ENCODE measurements around the gene FDX1. TPM values are rescaled to one million over a fixed set of nuclear protein-coding genes. Genes with fewer than 3 reads are reported as not detected.

Gene FDX1
- polyA plus RNA-seq, 1 donor, result 32.4 TPM

GRCh38 chr11:110478410-110478809 is 48.7 kb downstream of the FDX1 start:
- H3K27ac ChIP-seq (ENCODE audit: low read length), result no peak overlapping the region
- WGBS (ENCODE audit: insufficient coverage, low lambda C conversion rate), result no CpG with 5 or more reads among the region's 12 CpGs

GRCh38 chr11:110479108-110480101 is 49.7 kb downstream of the FDX1 start:
- H3K27me3 ChIP-seq (ENCODE audit: control insufficient read depth, insufficient read depth, low read length), result no peaks in the 10 kb centered on the region
- H3K4me3 ChIP-seq (ENCODE audit: low read length), result no peak overlapping the region
- no peaks in the 10 kb centered on the region for H3K36me3 ChIP-seq (ENCODE audit: control insufficient read depth, insufficient read depth, low read length)
- DNase-seq, result no peak
- no CpG with 5 or more reads among the region's 5 CpGs for WGBS (ENCODE audit: insufficient coverage, low lambda C conversion rate)
- no peaks in the 10 kb centered on the region for H3K4me1 ChIP-seq (ENCODE audit: control insufficient read depth, insufficient read depth, low read length)
- H3K9me3 ChIP-seq (ENCODE audit: control insufficient read depth, low read depth, low read length), result no peaks in the 10 kb centered on the region
- H3K27ac ChIP-seq (ENCODE audit: low read length), result no peak overlapping the region

More at GRCh38 chr11:110478410-110478809, 48.7 kb downstream of the FDX1 start:
- no peak for DNase-seq
- Histone ChIP-seq H3K9me3 (ENCODE audit: control insufficient read depth, low read depth, low read length) (no peaks in the 10 kb centered on the region), H3K4me3 (ENCODE audit: low read length) (no peak overlapping the region), H3K27me3 (ENCODE audit: control insufficient read depth, insufficient read depth, low read length) (no peaks in the 10 kb centered on the region), H3K4me1 (ENCODE audit: control insufficient read depth, insufficient read depth, low read length) (no peaks in the 10 kb centered on the region), H3K36me3 (ENCODE audit: control insufficient read depth, insufficient read depth, low read length) (no peaks in the 10 kb centered on the region)

DNA sequence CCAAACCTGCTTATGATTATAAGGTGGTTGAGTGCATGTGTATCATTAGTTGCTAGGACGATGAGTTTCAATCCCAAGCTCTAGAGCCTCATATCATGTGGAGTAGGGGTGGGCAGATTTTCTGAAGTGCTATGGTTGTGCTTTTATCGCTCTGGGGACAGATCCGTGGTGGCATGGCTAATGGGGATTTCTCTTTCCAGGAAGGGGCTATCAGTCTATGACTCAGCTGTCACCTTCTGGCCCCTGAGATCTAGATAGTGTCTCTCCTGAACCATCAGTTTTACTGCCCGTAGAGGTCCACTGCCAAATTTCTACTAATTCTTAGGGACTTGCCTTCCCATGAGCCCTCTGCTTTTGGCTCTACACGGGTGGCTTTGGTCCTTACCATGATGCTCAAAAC is 51.8 kb downstream of the FDX1 start:
- no CpG with 5 or more reads among the region's 5 CpGs for WGBS (ENCODE audit: insufficient coverage, low lambda C conversion rate)
- Histone ChIP-seq H3K27me3 (ENCODE audit: control insufficient read depth, insufficient read depth, low read length) (no peaks in the 10 kb centered on the region), H3K27ac (ENCODE audit: low read length) (no peak overlapping the region), H3K4me3 (ENCODE audit: low read length) (no peak overlapping the region), H3K36me3 (ENCODE audit: control insufficient read depth, insufficient read depth, low read length) (no peaks in the 10 kb centered on the region), H3K4me1 (ENCODE audit: control insufficient read depth, insufficient read depth, low read length) (no peaks in the 10 kb centered on the region), H3K9me3 (ENCODE audit: control insufficient read depth, low read depth, low read length) (no peaks in the 10 kb centered on the region)
- no peak for DNase-seq

DNA sequence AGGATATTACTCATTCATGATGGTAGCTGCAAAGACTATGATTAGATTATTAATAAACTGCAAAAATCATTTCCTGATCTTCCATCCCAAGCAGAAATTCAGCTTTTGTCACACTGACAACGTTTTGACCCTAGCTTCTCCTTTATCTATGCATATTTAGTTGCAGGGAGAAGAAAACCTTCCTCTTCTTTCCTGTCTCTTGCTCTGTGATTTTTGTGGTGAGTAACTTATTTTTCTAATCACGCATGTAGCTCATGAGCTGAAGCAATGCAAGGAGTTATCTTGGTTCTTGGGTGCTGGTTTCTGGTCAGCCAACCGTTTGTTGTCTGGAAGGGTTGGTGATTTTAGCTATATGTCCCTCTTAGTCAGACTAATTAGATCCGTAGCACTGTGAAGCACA is 56.4 kb downstream of the FDX1 start:
- Histone ChIP-seq H3K36me3 (ENCODE audit: control insufficient read depth, insufficient read depth, low read length) (no peaks in the 10 kb centered on the region), H3K4me1 (ENCODE audit: control insufficient read depth, insufficient read depth, low read length) (no peaks in the 10 kb centered on the region), H3K9me3 (ENCODE audit: control insufficient read depth, low read depth, low read length) (no peaks in the 10 kb centered on the region), H3K27me3 (ENCODE audit: control insufficient read depth, insufficient read depth, low read length) (no peaks in the 10 kb centered on the region), H3K27ac (ENCODE audit: low read length) (no peak overlapping the region), H3K4me3 (ENCODE audit: low read length) (no peak overlapping the region)
- no CpG with 5 or more reads among the region's 4 CpGs for WGBS (ENCODE audit: insufficient coverage, low lambda C conversion rate)
- DNase-seq, result no peak

DNA sequence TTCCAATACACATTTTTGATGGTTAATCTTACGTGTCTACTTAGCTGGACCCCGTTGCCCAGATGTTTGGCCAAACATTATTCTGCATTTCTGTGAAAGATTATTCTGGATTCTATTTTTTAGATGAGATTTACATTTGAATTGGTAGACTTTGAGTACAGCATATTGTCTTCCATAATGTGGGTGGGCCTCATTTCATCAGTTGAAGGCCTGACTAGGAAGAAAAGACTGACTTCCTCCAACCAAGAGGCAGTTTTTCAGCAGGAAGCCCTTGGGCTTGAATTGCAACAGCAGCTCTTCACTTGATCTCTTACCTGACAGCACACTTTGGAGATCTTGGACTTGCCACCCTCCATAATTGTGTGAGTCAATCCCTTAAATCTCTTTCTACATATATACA is 58.7 kb downstream of the FDX1 start:
- no CpG with 5 or more reads among the region's 2 CpGs for WGBS (ENCODE audit: insufficient coverage, low lambda C conversion rate)
- H3K4me1 ChIP-seq (ENCODE audit: control insufficient read depth, insufficient read depth, low read length), result no peaks in the 10 kb centered on the region
- no peaks in the 10 kb centered on the region for H3K27me3 ChIP-seq (ENCODE audit: control insufficient read depth, insufficient read depth, low read length)
- no peaks in the 10 kb centered on the region for H3K36me3 ChIP-seq (ENCODE audit: control insufficient read depth, insufficient read depth, low read length)
- H3K4me3 ChIP-seq (ENCODE audit: low read length), result no peak overlapping the region
- no peak overlapping the region for H3K27ac ChIP-seq (ENCODE audit: low read length)
- no peaks in the 10 kb centered on the region for H3K9me3 ChIP-seq (ENCODE audit: control insufficient read depth, low read depth, low read length)
- DNase-seq, result no peak

DNA sequence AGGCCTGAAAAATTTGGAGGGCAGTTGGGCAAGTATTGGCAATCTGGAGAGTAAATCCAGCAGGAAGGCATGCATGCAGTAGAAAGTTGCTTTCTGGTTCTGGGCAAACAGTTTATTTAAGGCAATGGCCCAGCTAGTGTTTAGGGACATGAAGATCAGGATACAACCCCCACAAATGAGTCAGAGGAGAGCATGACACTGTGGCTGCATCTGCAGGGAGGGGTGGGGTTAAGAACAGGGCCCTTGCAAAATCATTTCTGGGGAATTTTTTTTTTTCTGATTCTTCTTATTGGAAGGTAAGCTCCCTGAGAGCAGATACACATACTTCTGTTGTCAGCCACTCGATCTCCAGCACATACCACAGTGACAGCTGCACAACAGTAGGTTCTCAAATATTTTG is 61.1 kb downstream of the FDX1 start:
- H3K36me3 ChIP-seq (ENCODE audit: control insufficient read depth, insufficient read depth, low read length), result no peaks in the 10 kb centered on the region
- WGBS (ENCODE audit: insufficient coverage, low lambda C conversion rate), result no CpG with 5 or more reads among the region's 1 CpG
- no peaks in the 10 kb centered on the region for H3K27me3 ChIP-seq (ENCODE audit: control insufficient read depth, insufficient read depth, low read length)
- no peak overlapping the region for H3K27ac ChIP-seq (ENCODE audit: low read length)
- H3K4me3 ChIP-seq (ENCODE audit: low read length), result no peak overlapping the region
- no peaks in the 10 kb centered on the region for H3K9me3 ChIP-seq (ENCODE audit: control insufficient read depth, low read depth, low read length)
- no peaks in the 10 kb centered on the region for H3K4me1 ChIP-seq (ENCODE audit: control insufficient read depth, insufficient read depth, low read length)
- no peak for DNase-seq

DNA sequence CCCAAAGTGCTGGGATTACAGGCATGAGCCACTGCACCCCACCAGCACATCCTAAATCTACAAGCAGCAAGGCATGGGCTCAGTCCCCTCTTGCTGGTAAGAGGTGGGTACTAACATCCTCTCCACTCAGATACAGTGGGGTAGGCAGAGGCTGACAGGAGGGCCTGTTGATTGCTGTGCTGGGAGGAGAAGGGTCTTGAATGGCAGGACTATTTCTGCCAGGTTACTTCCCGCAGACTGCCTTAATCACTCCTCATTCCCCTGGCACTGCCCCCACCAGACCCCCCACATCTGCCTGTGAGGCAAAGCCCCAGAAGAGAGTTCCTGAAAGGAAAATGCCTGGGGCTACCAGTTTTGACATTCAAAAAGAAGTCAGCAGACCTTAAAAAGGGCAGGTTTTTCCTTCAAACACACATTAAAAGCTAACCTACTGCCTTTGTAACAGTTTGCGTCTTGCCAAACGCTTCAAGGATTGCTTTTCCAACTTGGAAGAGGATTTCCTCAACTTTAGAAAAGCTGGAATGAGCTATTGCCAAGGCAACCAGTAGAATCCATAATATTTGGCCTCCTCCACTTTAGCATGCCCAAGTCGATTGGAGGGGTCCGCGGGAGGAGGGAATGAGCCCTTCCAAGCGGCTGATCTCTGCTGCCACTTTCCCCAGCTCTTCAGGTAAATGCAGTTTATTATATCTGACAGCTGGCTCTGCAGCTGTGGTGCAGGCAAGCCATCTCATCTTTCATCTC is 62.0 kb downstream of the FDX1 start:
- WGBS (ENCODE audit: insufficient coverage, low lambda C conversion rate), result 100% methylated on average over 2 of the region's 7 CpGs
- no peak for DNase-seq
- Histone ChIP-seq H3K4me1 (ENCODE audit: control insufficient read depth, insufficient read depth, low read length) (no peaks in the 10 kb centered on the region), H3K27me3 (ENCODE audit: control insufficient read depth, insufficient read depth, low read length) (no peaks in the 10 kb centered on the region), H3K4me3 (ENCODE audit: low read length) (no peak overlapping the region), H3K36me3 (ENCODE audit: control insufficient read depth, insufficient read depth, low read length) (no peaks in the 10 kb centered on the region), H3K27ac (ENCODE audit: low read length) (no peak overlapping the region), H3K9me3 (ENCODE audit: control insufficient read depth, low read depth, low read length) (no peaks in the 10 kb centered on the region)

DNA sequence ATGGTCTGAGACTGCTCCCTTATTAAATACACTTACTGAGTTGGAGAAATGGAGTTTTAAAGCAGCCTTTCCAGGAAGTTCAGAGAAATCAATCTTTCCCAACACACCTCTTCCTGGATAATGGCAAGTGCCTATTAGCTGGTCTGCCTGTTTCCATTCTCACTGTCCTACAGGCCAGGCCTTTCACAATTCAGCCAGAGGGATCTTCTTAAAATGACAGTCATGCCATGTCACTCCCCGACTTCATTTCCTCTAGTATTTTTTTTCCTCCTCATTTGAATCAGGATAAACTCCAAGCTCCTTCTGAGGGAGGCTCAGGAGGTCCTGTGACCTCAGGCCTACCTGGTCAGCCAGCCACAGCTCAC is 62.6 kb downstream of the FDX1 start:
- H3K27me3 ChIP-seq (ENCODE audit: control insufficient read depth, insufficient read depth, low read length), result no peaks in the 10 kb centered on the region

GRCh38 chr11:110493346-110493745 is 63.6 kb downstream of the FDX1 start:
- no peaks in the 10 kb centered on the region for H3K9me3 ChIP-seq (ENCODE audit: control insufficient read depth, low read depth, low read length)
- no peak overlapping the region for H3K4me3 ChIP-seq (ENCODE audit: low read length)
- H3K4me1 ChIP-seq (ENCODE audit: control insufficient read depth, insufficient read depth, low read length), result no peaks in the 10 kb centered on the region
- no peak for DNase-seq
- no peaks in the 10 kb centered on the region for H3K36me3 ChIP-seq (ENCODE audit: control insufficient read depth, insufficient read depth, low read length)
- 100% methylated on average over 1 of the region's 2 CpGs for WGBS (ENCODE audit: insufficient coverage, low lambda C conversion rate)
- H3K27ac ChIP-seq (ENCODE audit: low read length), result no peak overlapping the region
- H3K27me3 ChIP-seq (ENCODE audit: control insufficient read depth, insufficient read depth, low read length), result no peaks in the 10 kb centered on the region

More for the DNA sequence above, 62.6 kb downstream of the FDX1 start:
- no peak for DNase-seq
- Histone ChIP-seq H3K36me3 (ENCODE audit: control insufficient read depth, insufficient read depth, low read length) (no peaks in the 10 kb centered on the region), H3K9me3 (ENCODE audit: control insufficient read depth, low read depth, low read length) (no peaks in the 10 kb centered on the region), H3K27ac (ENCODE audit: low read length) (no peak overlapping the region), H3K4me3 (ENCODE audit: low read length) (no peak overlapping the region), H3K4me1 (ENCODE audit: control insufficient read depth, insufficient read depth, low read length) (no peaks in the 10 kb centered on the region)
- no CpG with 5 or more reads among the region's 1 CpG for WGBS (ENCODE audit: insufficient coverage, low lambda C conversion rate)

GRCh38 chr11:110497231-110497978 is 67.7 kb downstream of the FDX1 start:
- DNase-seq, result no peak
- Histone ChIP-seq H3K27me3 (ENCODE audit: control insufficient read depth, insufficient read depth, low read length) (no peaks in the 10 kb centered on the region), H3K36me3 (ENCODE audit: control insufficient read depth, insufficient read depth, low read length) (no peaks in the 10 kb centered on the region), H3K9me3 (ENCODE audit: control insufficient read depth, low read depth, low read length) (no peaks in the 10 kb centered on the region), H3K27ac (ENCODE audit: low read length) (no peak overlapping the region), H3K4me1 (ENCODE audit: control insufficient read depth, insufficient read depth, low read length) (no peaks in the 10 kb centered on the region), H3K4me3 (ENCODE audit: low read length) (no peak overlapping the region)
- no CpG with 5 or more reads among the region's 2 CpGs for WGBS (ENCODE audit: insufficient coverage, low lambda C conversion rate)
